Measurements from ENCODE around the gene PLCG2.

The PLCG2 gene

GRCh38 chr16:81837312-81837751 is 58.2 kb downstream of the PLCG2 start:
- no peak overlapping the region for H3K9ac ChIP-seq (ENCODE audit: low read length)
- H3K36me3 ChIP-seq (ENCODE audit: insufficient read depth, low read length) = no peaks in the 10 kb centered on the region
- no peaks in the 10 kb centered on the region for H3K9me3 ChIP-seq (ENCODE audit: low read length)
- no peaks in the 10 kb centered on the region for H3K4me1 ChIP-seq (ENCODE audit: insufficient read depth, low read length)
- H3K27ac ChIP-seq (ENCODE audit: low read depth, low read length) = no peak overlapping the region
- no peak overlapping the region for H3K4me3 ChIP-seq (ENCODE audit: low read depth in 1 of 2, low read length in 2 of 2)
- no peaks in the 10 kb centered on the region for H3K27me3 ChIP-seq (ENCODE audit: control insufficient read depth in 1 of 2, insufficient read depth in 2 of 2, low read length in 2 of 2)

- Histone ChIP-seq H3K4me1 (ENCODE audit: insufficient read depth, low read length) (no peaks in the 10 kb centered on the region), H3K9ac (ENCODE audit: low read length) (no peak overlapping the region), H3K27ac (ENCODE audit: low read depth, low read length) (no peak overlapping the region), H3K27me3 (ENCODE audit: control insufficient read depth in 1 of 2, insufficient read depth in 2 of 2, low read length in 2 of 2) (no peaks in the 10 kb centered on the region), H3K9me3 (ENCODE audit: low read length) (no peaks in the 10 kb centered on the region), H3K36me3 (ENCODE audit: insufficient read depth, low read length) (no peaks in the 10 kb centered on the region), H3K4me3 (ENCODE audit: low read depth in 1 of 2, low read length in 2 of 2) (no peak overlapping the region)
Measured at GRCh38 chr16:81838794-81839193, 59.7 kb downstream of the PLCG2 start.

GRCh38 chr16:81841722-81842121 is 62.6 kb downstream of the PLCG2 start:
- no peaks in the 10 kb centered on the region for H3K9me3 ChIP-seq (ENCODE audit: low read length)
- no peak overlapping the region for H3K27ac ChIP-seq (ENCODE audit: low read depth, low read length)
- H3K4me3 ChIP-seq (ENCODE audit: low read depth in 1 of 2, low read length in 2 of 2) = no peak overlapping the region
- H3K27me3 ChIP-seq (ENCODE audit: control insufficient read depth in 1 of 2, insufficient read depth in 2 of 2, low read length in 2 of 2) = no peaks in the 10 kb centered on the region
- no peak overlapping the region for H3K9ac ChIP-seq (ENCODE audit: low read length)
- no peaks in the 10 kb centered on the region for H3K4me1 ChIP-seq (ENCODE audit: insufficient read depth, low read length)
- no peaks in the 10 kb centered on the region for H3K36me3 ChIP-seq (ENCODE audit: insufficient read depth, low read length)

- H3K27ac ChIP-seq (ENCODE audit: low read depth, low read length) = no peak overlapping the region
- no peaks in the 10 kb centered on the region for H3K27me3 ChIP-seq (ENCODE audit: control insufficient read depth in 1 of 2, insufficient read depth in 2 of 2, low read length in 2 of 2)
- no peaks in the 10 kb centered on the region for H3K4me1 ChIP-seq (ENCODE audit: insufficient read depth, low read length)
Measured at GRCh38 chr16:81842564-81843242, 63.6 kb downstream of the PLCG2 start.

GRCh38 chr16:81843243-81843582 is 64.1 kb downstream of the PLCG2 start:
- H3K9me3 ChIP-seq (ENCODE audit: low read length) = no peaks in the 10 kb centered on the region
- no peaks in the 10 kb centered on the region for H3K27me3 ChIP-seq (ENCODE audit: control insufficient read depth in 1 of 2, insufficient read depth in 2 of 2, low read length in 2 of 2)
- H3K4me1 ChIP-seq (ENCODE audit: insufficient read depth, low read length) = no peaks in the 10 kb centered on the region
- H3K4me3 ChIP-seq (ENCODE audit: low read depth in 1 of 2, low read length in 2 of 2) = no peak overlapping the region
- no peaks in the 10 kb centered on the region for H3K36me3 ChIP-seq (ENCODE audit: insufficient read depth, low read length)
- H3K9ac ChIP-seq (ENCODE audit: low read length) = no peak overlapping the region
- H3K27ac ChIP-seq (ENCODE audit: low read depth, low read length) = no peak overlapping the region

More at GRCh38 chr16:81842564-81843242, 63.6 kb downstream of the PLCG2 start:
- no peak overlapping the region for H3K4me3 ChIP-seq (ENCODE audit: low read depth in 1 of 2, low read length in 2 of 2)
- no peaks in the 10 kb centered on the region for H3K36me3 ChIP-seq (ENCODE audit: insufficient read depth, low read length)
- no peaks in the 10 kb centered on the region for H3K9me3 ChIP-seq (ENCODE audit: low read length)
- no peak overlapping the region for H3K9ac ChIP-seq (ENCODE audit: low read length)

- no peaks in the 10 kb centered on the region for H3K36me3 ChIP-seq (ENCODE audit: insufficient read depth, low read length)
- no peaks in the 10 kb centered on the region for H3K9me3 ChIP-seq (ENCODE audit: low read length)
- H3K9ac ChIP-seq (ENCODE audit: low read length) = no peak overlapping the region
Measured at GRCh38 chr16:81843683-81844082, 64.6 kb downstream of the PLCG2 start.

GRCh38 chr16:81846105-81846504 is 67.0 kb downstream of the PLCG2 start:
- H3K4me3 ChIP-seq (ENCODE audit: low read depth in 1 of 2, low read length in 2 of 2) = no peak overlapping the region
- H3K9me3 ChIP-seq (ENCODE audit: low read length) = no peaks in the 10 kb centered on the region
- H3K36me3 ChIP-seq (ENCODE audit: insufficient read depth, low read length) = no peaks in the 10 kb centered on the region
- no peaks in the 10 kb centered on the region for H3K4me1 ChIP-seq (ENCODE audit: insufficient read depth, low read length)
- no peaks in the 10 kb centered on the region for H3K27me3 ChIP-seq (ENCODE audit: control insufficient read depth in 1 of 2, insufficient read depth in 2 of 2, low read length in 2 of 2)
- no peak overlapping the region for H3K27ac ChIP-seq (ENCODE audit: low read depth, low read length)
- no peak overlapping the region for H3K9ac ChIP-seq (ENCODE audit: low read length)

More at GRCh38 chr16:81843683-81844082, 64.6 kb downstream of the PLCG2 start:
- Histone ChIP-seq H3K27ac (ENCODE audit: low read depth, low read length) (no peak overlapping the region), H3K4me1 (ENCODE audit: insufficient read depth, low read length) (no peaks in the 10 kb centered on the region), H3K4me3 (ENCODE audit: low read depth in 1 of 2, low read length in 2 of 2) (no peak overlapping the region), H3K27me3 (ENCODE audit: control insufficient read depth in 1 of 2, insufficient read depth in 2 of 2, low read length in 2 of 2) (no peaks in the 10 kb centered on the region)

GRCh38 chr16:81848306-81848853 is 69.3 kb downstream of the PLCG2 start:
- Histone ChIP-seq H3K4me3 (ENCODE audit: low read depth in 1 of 2, low read length in 2 of 2) (no peak overlapping the region), H3K4me1 (ENCODE audit: insufficient read depth, low read length) (no peaks in the 10 kb centered on the region), H3K36me3 (ENCODE audit: insufficient read depth, low read length) (no peaks in the 10 kb centered on the region), H3K9me3 (ENCODE audit: low read length) (no peaks in the 10 kb centered on the region), H3K27ac (ENCODE audit: low read depth, low read length) (no peak overlapping the region), H3K9ac (ENCODE audit: low read length) (no peak overlapping the region), H3K27me3 (ENCODE audit: control insufficient read depth in 1 of 2, insufficient read depth in 2 of 2, low read length in 2 of 2) (no peaks in the 10 kb centered on the region)

- H3K4me1 ChIP-seq (ENCODE audit: insufficient read depth, low read length) = no peaks in the 10 kb centered on the region
- H3K27ac ChIP-seq (ENCODE audit: low read depth, low read length) = no peak overlapping the region
- H3K9me3 ChIP-seq (ENCODE audit: low read length) = no peaks in the 10 kb centered on the region
- H3K36me3 ChIP-seq (ENCODE audit: insufficient read depth, low read length) = no peaks in the 10 kb centered on the region
- no peak overlapping the region for H3K4me3 ChIP-seq (ENCODE audit: low read depth in 1 of 2, low read length in 2 of 2)
- no peaks in the 10 kb centered on the region for H3K27me3 ChIP-seq (ENCODE audit: control insufficient read depth in 1 of 2, insufficient read depth in 2 of 2, low read length in 2 of 2)
- H3K9ac ChIP-seq (ENCODE audit: low read length) = no peak overlapping the region
Measured at GRCh38 chr16:81850197-81850944, 71.3 kb downstream of the PLCG2 start.

GRCh38 chr16:81852347-81852746 is 73.3 kb downstream of the PLCG2 start:
- Histone ChIP-seq H3K27ac (ENCODE audit: low read depth, low read length) (no peak overlapping the region), H3K27me3 (ENCODE audit: control insufficient read depth in 1 of 2, insufficient read depth in 2 of 2, low read length in 2 of 2) (no peaks in the 10 kb centered on the region), H3K9me3 (ENCODE audit: low read length) (no peaks in the 10 kb centered on the region), H3K9ac (ENCODE audit: low read length) (no peak overlapping the region), H3K36me3 (ENCODE audit: insufficient read depth, low read length) (no peaks in the 10 kb centered on the region), H3K4me1 (ENCODE audit: insufficient read depth, low read length) (no peaks in the 10 kb centered on the region), H3K4me3 (ENCODE audit: low read depth in 1 of 2, low read length in 2 of 2) (no peak overlapping the region)

GRCh38 chr16:81855552-81856153 is 76.6 kb downstream of the PLCG2 start:
- Histone ChIP-seq H3K9me3 (ENCODE audit: low read length) (no peaks in the 10 kb centered on the region), H3K36me3 (ENCODE audit: insufficient read depth, low read length) (no peaks in the 10 kb centered on the region), H3K27ac (ENCODE audit: low read depth, low read length) (no peak overlapping the region), H3K4me1 (ENCODE audit: insufficient read depth, low read length) (no peaks in the 10 kb centered on the region), H3K9ac (ENCODE audit: low read length) (no peak overlapping the region), H3K27me3 (ENCODE audit: control insufficient read depth in 1 of 2, insufficient read depth in 2 of 2, low read length in 2 of 2) (no peaks in the 10 kb centered on the region), H3K4me3 (ENCODE audit: low read depth in 1 of 2, low read length in 2 of 2) (no peak overlapping the region)

Measured in muscle layer of colon (tissue), 2 donors.